AG04450 (cell line): ENCODE measurements around the gene CD99. TPM values are rescaled to one million over a fixed set of nuclear protein-coding genes. Genes with fewer than 3 reads are reported as not detected.

Experiments
- CTCF ChIA-PET: fragments of 300-600, 350-600 bp; formaldehyde crosslinking; extraction: SDS; loops from one replicate; lab custom pipeline; 2022; ENCODE audit warnings: antibody characterized with exemption, inconsistent platforms; lab: Charles Lee
- POLR2A ChIA-PET: fragments of 350-600 bp; formaldehyde crosslinking; extraction: SDS; loops from one replicate; lab custom pipeline; 2021; ENCODE audit warnings: antibody characterized with exemption, inconsistent platforms; lab: Yijun Ruan, JAX
- DNase-seq: peaks from one replicate; pipeline ENCODE4 v3.0.0-alpha.2; 2011; ENCODE audit warnings: low read depth, low spot score
- H3K27ac ChIP-seq: one replicate; pipeline ENCODE4 v1.5.1; 2012; ENCODE audit warnings: low read depth, low read length, control low read depth
- H3K27me3 ChIP-seq: one replicate; pipeline ENCODE4 v1.6.0; 2012; ENCODE audit warnings: low read length; ENCODE audit not compliant: control insufficient read depth, insufficient read depth
- H3K4me3 ChIP-seq: 2 replicates; pipeline ENCODE4 v1.5.1; 2011; ENCODE audit warnings: mild to moderate bottlenecking, low read depth, low read length, control low read depth
- H3K9me3 ChIP-seq: 2 replicates; pipeline ENCODE4 v1.5.1; 2012; ENCODE audit warnings: low read length; ENCODE audit not compliant: control insufficient read depth, insufficient read depth
- polyA plus RNA-seq: library from polyadenylated mRNA; depleted of rRNA; stranded (reverse); fragments of >200 nt; gene quantifications from 2 replicates; pipeline ENCODE4 v1.2.3, GENCODE V29; 2011
- TF ChIP-seq, protein P1 (sequence below): IDR thresholded peaks from 2 replicates; pipeline ENCODE4 v1.5.1; 2011; ENCODE audit warnings: low read depth, low read length, control low read depth, inconsistent platforms

Gene CD99
- polyA plus RNA-seq, 1 experiment: 355 TPM

DNA sequence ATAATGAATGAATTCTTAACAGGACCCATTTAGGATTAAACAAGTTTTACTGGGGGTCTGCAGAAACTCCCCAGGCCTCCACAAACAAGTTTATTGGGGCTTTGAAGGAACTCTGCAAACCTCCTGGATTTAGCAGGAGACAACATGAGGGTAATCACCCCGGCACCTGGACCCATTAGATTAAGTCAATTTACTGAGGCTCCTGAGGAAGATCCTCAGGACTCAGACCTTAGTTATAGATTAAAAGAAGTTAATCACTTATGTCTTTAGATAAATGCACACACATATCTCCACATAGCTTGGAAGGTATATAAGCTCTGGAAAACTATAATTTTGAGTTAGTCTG, 90.1 kb downstream of the CD99 start:
- CTCF ChIA-PET: interaction anchor here (0.5 to 1.0 kb wide), 2 partner anchors 20 to 38 kb away, joined by 5 read pairs; no protein-coding TSS in a partner anchor

DNA sequence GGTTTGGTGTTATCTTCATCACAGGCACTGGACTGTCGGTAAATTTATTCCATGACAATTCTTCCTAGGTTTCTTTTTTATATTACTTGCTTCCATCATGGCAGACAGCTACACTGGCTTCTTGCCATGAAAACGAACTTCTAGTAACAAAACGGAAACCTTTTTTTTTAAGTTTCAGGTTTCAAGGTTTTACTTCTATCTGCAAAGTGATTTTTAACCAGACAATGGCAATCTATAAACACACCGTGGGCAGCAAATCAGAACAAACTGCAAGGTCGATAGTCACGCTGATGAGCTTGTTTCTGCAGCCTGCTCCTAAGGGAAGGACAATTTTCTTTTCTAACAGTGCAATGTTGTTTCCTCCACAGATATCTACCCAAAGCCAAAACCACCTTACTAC, 90.6 kb downstream of the CD99 start:
- ChIA-PET POLR2A (no interaction called here), CTCF (interaction anchor here (0.5 to 1.0 kb wide), 2 partner anchors 19 to 38 kb away, joined by 5 read pairs; no protein-coding TSS in a partner anchor)
- H3K4me3 ChIP-seq: no peak overlapping the region
- no peak for DNase-seq
- no peaks in the 10 kb centered on the region for H3K9me3 ChIP-seq
- H3K27ac ChIP-seq: no peak overlapping the region
- TF ChIP-seq, protein P1, sequence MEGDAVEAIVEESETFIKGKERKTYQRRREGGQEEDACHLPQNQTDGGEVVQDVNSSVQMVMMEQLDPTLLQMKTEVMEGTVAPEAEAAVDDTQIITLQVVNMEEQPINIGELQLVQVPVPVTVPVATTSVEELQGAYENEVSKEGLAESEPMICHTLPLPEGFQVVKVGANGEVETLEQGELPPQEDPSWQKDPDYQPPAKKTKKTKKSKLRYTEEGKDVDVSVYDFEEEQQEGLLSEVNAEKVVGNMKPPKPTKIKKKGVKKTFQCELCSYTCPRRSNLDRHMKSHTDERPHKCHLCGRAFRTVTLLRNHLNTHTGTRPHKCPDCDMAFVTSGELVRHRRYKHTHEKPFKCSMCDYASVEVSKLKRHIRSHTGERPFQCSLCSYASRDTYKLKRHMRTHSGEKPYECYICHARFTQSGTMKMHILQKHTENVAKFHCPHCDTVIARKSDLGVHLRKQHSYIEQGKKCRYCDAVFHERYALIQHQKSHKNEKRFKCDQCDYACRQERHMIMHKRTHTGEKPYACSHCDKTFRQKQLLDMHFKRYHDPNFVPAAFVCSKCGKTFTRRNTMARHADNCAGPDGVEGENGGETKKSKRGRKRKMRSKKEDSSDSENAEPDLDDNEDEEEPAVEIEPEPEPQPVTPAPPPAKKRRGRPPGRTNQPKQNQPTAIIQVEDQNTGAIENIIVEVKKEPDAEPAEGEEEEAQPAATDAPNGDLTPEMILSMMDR: no peak
- peaks cover 4% of the 10 kb centered on the region for H3K27me3 ChIP-seq

More for the DNA sequence above, 90.1 kb downstream of the CD99 start:
- Histone ChIP-seq H3K4me3 (no peak overlapping the region), H3K27me3 (peaks cover 4% of the 10 kb centered on the region), H3K27ac (no peak overlapping the region), H3K9me3 (no peaks in the 10 kb centered on the region)
- no peak for DNase-seq
- TF ChIP-seq, protein P1: no peak
- POLR2A ChIA-PET: no interaction called here

DNA sequence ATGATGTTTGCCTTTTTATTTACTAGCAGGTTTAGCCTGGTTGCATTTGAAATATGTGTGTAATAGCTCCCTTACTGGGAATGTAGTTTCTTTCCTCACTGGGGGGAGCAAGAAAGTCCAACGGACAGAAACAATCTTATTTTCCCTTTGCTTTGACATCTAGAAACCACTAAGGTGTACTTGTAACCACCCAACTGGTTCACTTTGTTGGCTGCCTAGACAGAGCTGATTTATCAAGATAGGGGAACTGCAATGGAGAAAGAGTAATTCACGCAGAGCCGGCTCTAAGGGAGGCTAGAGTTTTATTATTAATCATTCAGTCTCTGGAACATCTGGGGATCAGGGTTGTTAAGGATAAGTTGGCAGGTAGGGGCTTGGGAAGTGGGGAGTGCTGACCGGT, 91.1 kb downstream of the CD99 start:
- no peak for DNase-seq
- TF ChIP-seq, protein P1: no peak
- POLR2A ChIA-PET: no interaction called here
- H3K27me3 ChIP-seq: peaks cover 4% of the 10 kb centered on the region
- H3K27ac ChIP-seq: no peak overlapping the region
- H3K9me3 ChIP-seq: no peaks in the 10 kb centered on the region
- no peak overlapping the region for H3K4me3 ChIP-seq
- CTCF ChIA-PET: interaction anchor here (1.0 kb wide), 1 partner anchor 38 kb away, joined by 5 read pairs; no protein-coding TSS in a partner anchor

DNA sequence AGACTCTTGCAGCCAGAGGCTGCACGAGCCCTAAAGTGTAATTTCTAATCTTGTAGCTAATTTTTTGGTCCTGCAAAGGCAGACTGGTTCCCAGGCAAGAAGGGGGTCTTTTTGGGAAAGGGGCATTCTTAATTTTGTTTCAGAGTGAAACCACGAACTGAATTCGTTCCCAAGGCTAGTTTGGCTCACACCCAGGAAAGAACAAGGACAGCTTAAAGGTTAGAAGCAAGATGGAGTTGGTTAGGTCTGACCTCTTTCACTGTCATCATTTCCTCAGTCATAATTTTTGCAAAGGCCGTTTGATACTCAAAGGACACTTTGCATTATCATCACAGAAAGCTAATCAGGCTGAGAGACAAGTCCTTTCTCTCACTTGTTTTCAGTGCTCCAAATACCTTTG, 91.7 kb downstream of the CD99 start:
- Histone ChIP-seq H3K27me3 (peaks cover 4% of the 10 kb centered on the region), H3K4me3 (no peak overlapping the region), H3K9me3 (no peaks in the 10 kb centered on the region), H3K27ac (no peak overlapping the region)
- CTCF ChIA-PET: no interaction called here
- POLR2A ChIA-PET: no interaction called here
- TF ChIP-seq, protein P1: no peak
- no peak for DNase-seq

DNA sequence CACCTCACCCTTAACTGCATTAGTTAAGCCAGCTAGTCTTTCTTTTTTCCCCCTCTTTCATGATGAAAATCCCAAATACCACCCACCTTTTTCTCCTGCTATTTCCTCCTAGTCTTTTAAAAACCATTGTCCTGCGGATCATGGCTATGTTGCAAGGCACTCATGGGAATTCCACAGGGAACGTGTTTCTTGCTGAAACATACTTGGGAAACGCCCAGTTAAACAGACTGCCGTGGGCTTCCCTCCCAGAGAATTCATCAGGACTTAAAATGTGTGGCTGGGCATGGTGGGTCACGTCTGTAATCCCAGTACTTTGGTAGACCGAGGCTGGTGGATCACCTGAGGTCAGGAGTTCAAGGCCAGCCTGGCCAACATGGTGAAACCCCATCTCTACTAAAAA, 92.9 kb downstream of the CD99 start:
- Histone ChIP-seq H3K9me3 (no peaks in the 10 kb centered on the region), H3K4me3 (no peak overlapping the region), H3K27ac (no peak overlapping the region), H3K27me3 (peaks cover 4% of the 10 kb centered on the region)
- POLR2A ChIA-PET: no interaction called here
- TF ChIP-seq, protein P1: no peak
- no peak for DNase-seq
- CTCF ChIA-PET: no interaction called here
